ENCODE results near the gene CD3G.

GRCh38 chr11:118340449-118340848 lies 3.7 kb upstream of the CD3G start:
- no peak for TF ChIP-seq ZNF175 (CRISPR knock-in tag; IDR thresholded peaks at IDR 0.05; ENCODE audit: low read depth)
- TF ChIP-seq SIX5 (IDR thresholded peaks at IDR 0.05; ENCODE audit: borderline replicate concordance in 1 of 2, insufficient read depth in 1 of 2, low read depth in 1 of 2, low read length in 2 of 2), result no peak
- no peak for TF ChIP-seq SRSF1 (IDR thresholded peaks at IDR 0.05; ENCODE audit: low read depth, low read length)
- TF ChIP-seq TCF7L2 (IDR thresholded peaks at IDR 0.05; ENCODE audit: low read depth, low read length), result no peak
- no peak for TF ChIP-seq TAF1 (IDR thresholded peaks at IDR 0.05; ENCODE audit: control insufficient read depth, extremely low read depth, insufficient read depth, low read length, severe bottlenecking)
- TF ChIP-seq BRCA1 (IDR thresholded peaks at IDR 0.05), result no peak
- no peak for TF ChIP-seq BRCA1 (CRISPR knock-in tag; IDR thresholded peaks at IDR 0.05)
- no peak for TF ChIP-seq CBX1 (IDR thresholded peaks at IDR 0.05; ENCODE audit: low read depth)
- TF ChIP-seq ZNF197 (CRISPR knock-in tag; IDR thresholded peaks at IDR 0.05; ENCODE audit: low read depth), result no peak
- no peak for TF ChIP-seq ATF6 (CRISPR knock-in tag; IDR thresholded peaks at IDR 0.05)
- no peak for TF ChIP-seq CEBPB (tag; IDR thresholded peaks at IDR 0.05)
- no peak for TF ChIP-seq FOS (IDR thresholded peaks at IDR 0.05; ENCODE audit: extremely low read depth, insufficient read length)
- TF ChIP-seq ZNF408 (CRISPR knock-in tag; IDR thresholded peaks at IDR 0.05; ENCODE audit: low read depth), result no peak
- TF ChIP-seq LCOR (CRISPR knock-in tag; IDR thresholded peaks at IDR 0.05), result no peak
